Thyroid gland (tissue), 4 donors: ENCODE measurements around the gene CATSPERZ.

ENCODE experiments used
- POLR2A ChIP-seq, 2 donors: fragments of 450-650 bp; IDR thresholded peaks; one replicate each; pipeline ENCODE4 v1.6.1; 2017; ENCODE audit warnings: antibody characterized with exemption in 2 of 2, mild to moderate bottlenecking in 2 of 2, moderate library complexity in 1 of 2
- TF ChIP-seq, protein P1 (sequence below), 6 experiments: fragments of 200-600 bp in 3 of 6; fragments of 450-650 bp in 3 of 6; sonication (generic) in 3 of 6; IDR thresholded peaks; one replicate each; pipeline ENCODE4 v1.5.1; 2016 to 2019; ENCODE audit warnings: antibody characterized with exemption in 6 of 6, mild to moderate bottlenecking in 2 of 6, inconsistent platforms in 1 of 6, moderate library complexity in 1 of 6

DNA sequence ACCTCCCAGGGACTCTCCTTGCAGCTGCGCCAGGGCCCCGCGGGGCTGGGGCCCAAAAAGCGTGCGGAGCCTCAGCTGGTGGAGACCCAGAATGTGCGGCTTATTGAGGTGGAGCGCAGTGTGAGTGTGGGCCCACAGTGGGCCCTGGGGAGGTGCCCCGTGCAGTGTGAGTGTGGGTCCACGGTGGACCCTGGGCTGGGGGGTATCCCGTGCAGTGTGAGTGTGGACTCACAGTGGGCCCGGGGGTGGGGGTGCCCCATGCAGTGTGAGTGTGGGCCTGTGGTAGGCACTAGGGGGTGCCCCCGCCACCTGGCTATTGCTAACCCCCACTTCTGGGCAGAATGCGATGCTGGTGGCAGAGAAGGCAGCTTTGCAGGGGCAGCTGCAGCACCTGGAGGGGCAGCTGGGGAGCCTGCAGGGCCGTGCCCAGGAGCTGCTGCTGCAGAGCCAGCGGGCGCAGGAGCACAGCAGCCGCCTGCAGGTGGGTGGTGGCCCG is 51.0 kb downstream of the CATSPERZ start:
- TF ChIP-seq POLR2A (IDR thresholded peaks at IDR 0.05), result no peak
- TF ChIP-seq, protein P1, sequence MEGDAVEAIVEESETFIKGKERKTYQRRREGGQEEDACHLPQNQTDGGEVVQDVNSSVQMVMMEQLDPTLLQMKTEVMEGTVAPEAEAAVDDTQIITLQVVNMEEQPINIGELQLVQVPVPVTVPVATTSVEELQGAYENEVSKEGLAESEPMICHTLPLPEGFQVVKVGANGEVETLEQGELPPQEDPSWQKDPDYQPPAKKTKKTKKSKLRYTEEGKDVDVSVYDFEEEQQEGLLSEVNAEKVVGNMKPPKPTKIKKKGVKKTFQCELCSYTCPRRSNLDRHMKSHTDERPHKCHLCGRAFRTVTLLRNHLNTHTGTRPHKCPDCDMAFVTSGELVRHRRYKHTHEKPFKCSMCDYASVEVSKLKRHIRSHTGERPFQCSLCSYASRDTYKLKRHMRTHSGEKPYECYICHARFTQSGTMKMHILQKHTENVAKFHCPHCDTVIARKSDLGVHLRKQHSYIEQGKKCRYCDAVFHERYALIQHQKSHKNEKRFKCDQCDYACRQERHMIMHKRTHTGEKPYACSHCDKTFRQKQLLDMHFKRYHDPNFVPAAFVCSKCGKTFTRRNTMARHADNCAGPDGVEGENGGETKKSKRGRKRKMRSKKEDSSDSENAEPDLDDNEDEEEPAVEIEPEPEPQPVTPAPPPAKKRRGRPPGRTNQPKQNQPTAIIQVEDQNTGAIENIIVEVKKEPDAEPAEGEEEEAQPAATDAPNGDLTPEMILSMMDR (IDR thresholded peaks at IDR 0.05), result no peak
